ENCODE data around the gene PSTPIP1. TPM values are rescaled to one million over a fixed set of nuclear protein-coding genes. Genes with fewer than 3 reads are reported as not detected.

PSTPIP1 gene
- total and polyA plus RNA-seq, 2 experiments from 2014 or later, result 0.80 to 3.7 TPM

- H3K27me3 Mint-ChIP-seq (ENCODE audit: insufficient read depth, low read depth, poor library complexity), result peaks cover 13% of the 10 kb centered on the region
- TF ChIP-seq, protein P1, sequence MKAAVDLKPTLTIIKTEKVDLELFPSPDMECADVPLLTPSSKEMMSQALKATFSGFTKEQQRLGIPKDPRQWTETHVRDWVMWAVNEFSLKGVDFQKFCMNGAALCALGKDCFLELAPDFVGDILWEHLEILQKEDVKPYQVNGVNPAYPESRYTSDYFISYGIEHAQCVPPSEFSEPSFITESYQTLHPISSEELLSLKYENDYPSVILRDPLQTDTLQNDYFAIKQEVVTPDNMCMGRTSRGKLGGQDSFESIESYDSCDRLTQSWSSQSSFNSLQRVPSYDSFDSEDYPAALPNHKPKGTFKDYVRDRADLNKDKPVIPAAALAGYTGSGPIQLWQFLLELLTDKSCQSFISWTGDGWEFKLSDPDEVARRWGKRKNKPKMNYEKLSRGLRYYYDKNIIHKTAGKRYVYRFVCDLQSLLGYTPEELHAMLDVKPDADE (IDR thresholded peaks at IDR 0.05), result no peak
- TF ChIP-seq ZNF331 (CRISPR knock-in tag; IDR thresholded peaks at IDR 0.05; ENCODE audit: low read depth) (no peak), REST (IDR thresholded peaks at IDR 0.05; ENCODE audit: unreplicated experiment) (no peak), POLR2AphosphoS5 (IDR thresholded peaks at IDR 0.05; ENCODE audit: low read depth) (no peak), EZH2phosphoT487 (IDR thresholded peaks at IDR 0.05; ENCODE audit: unreplicated experiment) (no peak)
- TF ChIP-seq, protein P2, sequence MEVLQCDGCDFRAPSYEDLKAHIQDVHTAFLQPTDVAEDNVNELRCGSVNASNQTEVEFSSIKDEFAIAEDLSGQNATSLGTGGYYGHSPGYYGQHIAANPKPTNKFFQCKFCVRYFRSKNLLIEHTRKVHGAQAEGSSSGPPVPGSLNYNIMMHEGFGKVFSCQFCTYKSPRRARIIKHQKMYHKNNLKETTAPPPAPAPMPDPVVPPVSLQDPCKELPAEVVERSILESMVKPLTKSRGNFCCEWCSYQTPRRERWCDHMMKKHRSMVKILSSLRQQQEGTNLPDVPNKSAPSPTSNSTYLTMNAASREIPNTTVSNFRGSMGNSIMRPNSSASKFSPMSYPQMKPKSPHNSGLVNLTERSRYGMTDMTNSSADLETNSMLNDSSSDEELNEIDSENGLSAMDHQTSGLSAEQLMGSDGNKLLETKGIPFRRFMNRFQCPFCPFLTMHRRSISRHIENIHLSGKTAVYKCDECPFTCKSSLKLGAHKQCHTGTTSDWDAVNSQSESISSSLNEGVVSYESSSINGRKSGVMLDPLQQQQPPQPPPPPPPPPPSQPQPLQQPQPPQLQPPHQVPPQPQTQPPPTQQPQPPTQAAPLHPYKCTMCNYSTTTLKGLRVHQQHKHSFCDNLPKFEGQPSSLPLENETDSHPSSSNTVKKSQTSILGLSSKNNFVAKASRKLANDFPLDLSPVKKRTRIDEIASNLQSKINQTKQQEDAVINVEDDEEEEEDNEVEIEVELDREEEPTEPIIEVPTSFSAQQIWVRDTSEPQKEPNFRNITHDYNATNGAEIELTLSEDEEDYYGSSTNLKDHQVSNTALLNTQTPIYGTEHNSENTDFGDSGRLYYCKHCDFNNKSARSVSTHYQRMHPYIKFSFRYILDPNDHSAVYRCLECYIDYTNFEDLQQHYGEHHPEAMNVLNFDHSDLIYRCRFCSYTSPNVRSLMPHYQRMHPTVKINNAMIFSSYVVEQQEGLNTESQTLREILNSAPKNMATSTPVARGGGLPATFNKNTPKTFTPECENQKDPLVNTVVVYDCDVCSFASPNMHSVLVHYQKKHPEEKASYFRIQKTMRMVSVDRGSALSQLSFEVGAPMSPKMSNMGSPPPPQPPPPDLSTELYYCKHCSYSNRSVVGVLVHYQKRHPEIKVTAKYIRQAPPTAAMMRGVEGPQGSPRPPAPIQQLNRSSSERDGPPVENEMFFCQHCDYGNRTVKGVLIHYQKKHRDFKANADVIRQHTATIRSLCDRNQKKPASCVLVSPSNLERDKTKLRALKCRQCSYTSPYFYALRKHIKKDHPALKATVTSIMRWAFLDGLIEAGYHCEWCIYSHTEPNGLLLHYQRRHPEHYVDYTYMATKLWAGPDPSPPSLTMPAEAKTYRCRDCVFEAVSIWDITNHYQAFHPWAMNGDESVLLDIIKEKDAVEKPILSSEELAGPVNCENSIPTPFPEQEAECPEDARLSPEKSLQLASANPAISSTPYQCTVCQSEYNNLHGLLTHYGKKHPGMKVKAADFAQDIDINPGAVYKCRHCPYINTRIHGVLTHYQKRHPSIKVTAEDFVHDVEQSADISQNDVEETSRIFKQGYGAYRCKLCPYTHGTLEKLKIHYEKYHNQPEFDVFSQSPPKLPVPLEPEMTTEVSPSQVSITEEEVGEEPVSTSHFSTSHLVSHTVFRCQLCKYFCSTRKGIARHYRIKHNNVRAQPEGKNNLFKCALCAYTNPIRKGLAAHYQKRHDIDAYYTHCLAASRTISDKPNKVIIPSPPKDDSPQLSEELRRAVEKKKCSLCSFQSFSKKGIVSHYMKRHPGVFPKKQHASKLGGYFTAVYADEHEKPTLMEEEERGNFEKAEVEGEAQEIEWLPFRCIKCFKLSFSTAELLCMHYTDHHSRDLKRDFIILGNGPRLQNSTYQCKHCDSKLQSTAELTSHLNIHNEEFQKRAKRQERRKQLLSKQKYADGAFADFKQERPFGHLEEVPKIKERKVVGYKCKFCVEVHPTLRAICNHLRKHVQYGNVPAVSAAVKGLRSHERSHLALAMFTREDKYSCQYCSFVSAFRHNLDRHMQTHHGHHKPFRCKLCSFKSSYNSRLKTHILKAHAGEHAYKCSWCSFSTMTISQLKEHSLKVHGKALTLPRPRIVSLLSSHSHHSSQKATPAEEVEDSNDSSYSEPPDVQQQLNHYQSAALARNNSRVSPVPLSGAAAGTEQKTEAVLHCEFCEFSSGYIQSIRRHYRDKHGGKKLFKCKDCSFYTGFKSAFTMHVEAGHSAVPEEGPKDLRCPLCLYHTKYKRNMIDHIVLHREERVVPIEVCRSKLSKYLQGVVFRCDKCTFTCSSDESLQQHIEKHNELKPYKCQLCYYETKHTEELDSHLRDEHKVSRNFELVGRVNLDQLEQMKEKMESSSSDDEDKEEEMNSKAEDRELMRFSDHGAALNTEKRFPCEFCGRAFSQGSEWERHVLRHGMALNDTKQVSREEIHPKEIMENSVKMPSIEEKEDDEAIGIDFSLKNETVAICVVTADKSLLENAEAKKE (CRISPR knock-in tag; IDR thresholded peaks at IDR 0.05), result no peak
These were observed 47.5 kb downstream of the PSTPIP1 start for GRCh38 chr15:77042245-77042919.

More at GRCh38 chr15:77042245-77042919, 47.5 kb downstream of the PSTPIP1 start:
- no peak overlapping the region for H2AFZ ChIP-seq
- H3K79me2 ChIP-seq (replicated peaks; ENCODE audit: insufficient read depth), result no peaks in the 10 kb centered on the region
- H3K4me1 ChIP-seq (ENCODE audit: insufficient read depth), result no peaks in the 10 kb centered on the region
- Mint-ChIP-seq H3K27ac (no peak overlapping the region), H3K36me3 (ENCODE audit: low read depth) (peaks cover 62% of the 10 kb centered on the region), H3K4me1 (no peaks in the 10 kb centered on the region), H3K9me3 (peaks cover 19% of the 10 kb centered on the region), H3K4me3 (no peak overlapping the region)
- H3K4me2 ChIP-seq, result no peak overlapping the region
- H3K9me2 ChIP-seq (ENCODE audit: insufficient read depth), result no peaks in the 10 kb centered on the region
- H3F3A ChIP-seq (replicated peaks; ENCODE audit: low read depth), result no peaks in the 10 kb centered on the region
- H3K27ac ChIP-seq (ENCODE audit: low read depth), result no peak overlapping the region
- H3K4me3 ChIP-seq, result no peak overlapping the region
- no peak for DNase-seq (ENCODE audit: low spot score)
- H4K20me1 ChIP-seq (replicated peaks; ENCODE audit: insufficient read depth), result peaks cover 5% of the 10 kb centered on the region; the same call in 1 of the 2 replicates
- H3K36me3 ChIP-seq (ENCODE audit: insufficient read depth), result peaks cover 2% of the 10 kb centered on the region; the same call in 1 of the 2 replicates
- H3K27me3 ChIP-seq (ENCODE audit: insufficient read depth), result no peaks in the 10 kb centered on the region
- no peak for ATAC-seq
